Activated T-helper 2 cell treated with anti-CD3 and anti-CD28 coated beads, Interferon-gamma antibody, Interleukin-2, Interleukin-4, amounts not matched to agents 10 μg/mL and 5 μg/mL and 100 μg/mL, durations not matched to agents 14 hours and 24 hours and 36 hours (primary cell): ENCODE results near the gene SHC1. TPM values are rescaled to one million over a fixed set of nuclear protein-coding genes. Genes with fewer than 3 reads are reported as not detected.

ENCODE experiments used
- DNase-seq: peaks from one replicate; pipeline ENCODE4 v3.0.0; 2021; ENCODE audit warnings: low spot score
- H3K27ac Mint-ChIP-seq: one replicate; pipeline ENCODE4 v1.8.0; 2021; ENCODE audit warnings: mixed read lengths
- H3K27me3 Mint-ChIP-seq: one replicate; pipeline ENCODE4 v1.8.0; 2021; ENCODE audit warnings: low read depth, mixed read lengths
- H3K36me3 Mint-ChIP-seq: one replicate; pipeline ENCODE4 v1.8.0; 2021; ENCODE audit warnings: low read depth, mixed read lengths
- H3K4me1 Mint-ChIP-seq: one replicate; pipeline ENCODE4 v1.8.0; 2021; ENCODE audit warnings: low read depth, mixed read lengths
- H3K4me3 Mint-ChIP-seq: one replicate; pipeline ENCODE4 v1.8.0; 2021; ENCODE audit warnings: low read depth, mild to moderate bottlenecking, moderate library complexity, mixed read lengths
- H3K9me3 Mint-ChIP-seq: one replicate; pipeline ENCODE4 v1.8.0; 2021; ENCODE audit warnings: mixed read lengths
- intact Hi-C: fragments of 100-400 bp; cut with micrococcal nuclease; formaldehyde crosslinking; loops from one replicate; pipeline ENCODE4 v1.15.1; 2023
- total RNA-seq: library from RNA; stranded (reverse); gene quantifications from 2 replicates; pipeline ENCODE4 v1.2.3, GENCODE V29; 2022

The SHC1 gene
- total RNA-seq, 1 donor from 2014 or later, result 55.4 TPM

GRCh38 chr1:154972213-154972516 lies 1.6 kb upstream of the SHC1 start:
- H3K4me3 Mint-ChIP-seq, result no peak overlapping the region
- H3K9me3 Mint-ChIP-seq, result no peaks in the 10 kb centered on the region
- no peaks in the 10 kb centered on the region for H3K27me3 Mint-ChIP-seq
- H3K27ac Mint-ChIP-seq, result peak overlapping the region; percentile 75
- peaks cover 35% of the 10 kb centered on the region for H3K4me1 Mint-ChIP-seq
- intact Hi-C loops, result no loop called here
- peaks cover 35% of the 10 kb centered on the region for H3K36me3 Mint-ChIP-seq
- DNase-seq, result no peak

GRCh38 chr1:154971341-154971998 lies 923 bp upstream of the SHC1 start:
- Mint-ChIP-seq H3K27ac (peak overlapping the region; percentile 85), H3K4me3 (peak overlapping the region; percentile 10), H3K4me1 (peaks cover 31% of the 10 kb centered on the region), H3K9me3 (no peaks in the 10 kb centered on the region), H3K36me3 (peaks cover 42% of the 10 kb centered on the region), H3K27me3 (no peaks in the 10 kb centered on the region)
- intact Hi-C loops, result no loop called here
- no peak for DNase-seq

- intact Hi-C loops, result no loop called here
- Mint-ChIP-seq H3K4me1 (peaks cover 29% of the 10 kb centered on the region), H3K27ac (peak overlapping the region; percentile 67), H3K36me3 (peaks cover 52% of the 10 kb centered on the region), H3K9me3 (no peaks in the 10 kb centered on the region), H3K4me3 (no peak overlapping the region), H3K27me3 (no peaks in the 10 kb centered on the region)
- DNase-seq, result no peak
Observed at GRCh38 chr1:154969860-154970452, 591 bp downstream of the SHC1 start.

- Mint-ChIP-seq H3K36me3 (peaks cover 57% of the 10 kb centered on the region), H3K27me3 (no peaks in the 10 kb centered on the region), H3K27ac (peak overlapping the region; percentile 67), H3K9me3 (no peaks in the 10 kb centered on the region), H3K4me1 (peaks cover 29% of the 10 kb centered on the region), H3K4me3 (no peak overlapping the region)
- no peak for DNase-seq
- intact Hi-C loops, result no loop called here
Observed at GRCh38 chr1:154969246-154969645, 1.3 kb downstream of the SHC1 start.

GRCh38 chr1:154968731-154969130 lies 1.8 kb downstream of the SHC1 start:
- Mint-ChIP-seq H3K9me3 (no peaks in the 10 kb centered on the region), H3K4me1 (peaks cover 32% of the 10 kb centered on the region), H3K27me3 (no peaks in the 10 kb centered on the region), H3K27ac (no peak overlapping the region), H3K4me3 (no peak overlapping the region), H3K36me3 (peaks cover 62% of the 10 kb centered on the region)
- no peak for DNase-seq
- intact Hi-C loops, result no loop called here

GRCh38 chr1:154967331-154967950 lies 3.1 kb downstream of the SHC1 start:
- no peaks in the 10 kb centered on the region for H3K27me3 Mint-ChIP-seq
- H3K36me3 Mint-ChIP-seq, result peaks cover 70% of the 10 kb centered on the region
- peak overlapping the region; percentile 17 for H3K27ac Mint-ChIP-seq
- intact Hi-C loops, result no loop called here
- H3K4me3 Mint-ChIP-seq, result no peak overlapping the region
- no peak for DNase-seq
- no peaks in the 10 kb centered on the region for H3K9me3 Mint-ChIP-seq
- peaks cover 36% of the 10 kb centered on the region for H3K4me1 Mint-ChIP-seq

GRCh38 chr1:154966111-154966510 lies 4.4 kb downstream of the SHC1 start:
- H3K9me3 Mint-ChIP-seq, result no peaks in the 10 kb centered on the region
- H3K36me3 Mint-ChIP-seq, result peaks cover 71% of the 10 kb centered on the region
- H3K27me3 Mint-ChIP-seq, result no peaks in the 10 kb centered on the region
- intact Hi-C loops, result no loop called here
- no peak for DNase-seq
- no peak overlapping the region for H3K4me3 Mint-ChIP-seq
- peaks cover 28% of the 10 kb centered on the region for H3K4me1 Mint-ChIP-seq
- no peak overlapping the region for H3K27ac Mint-ChIP-seq

GRCh38 chr1:154964359-154964758 lies 6.2 kb downstream of the SHC1 start:
- H3K27ac Mint-ChIP-seq, result no peak overlapping the region
- no peaks in the 10 kb centered on the region for H3K9me3 Mint-ChIP-seq
- peaks cover 74% of the 10 kb centered on the region for H3K36me3 Mint-ChIP-seq
- peaks cover 27% of the 10 kb centered on the region for H3K4me1 Mint-ChIP-seq
- no peaks in the 10 kb centered on the region for H3K27me3 Mint-ChIP-seq
- no peak overlapping the region for H3K4me3 Mint-ChIP-seq
- DNase-seq, result no peak
- intact Hi-C loops, result loop anchor here (5.0 kb wide), 1 partner anchor 98 kb away; the partner anchor contains the start of gene EFNA4

GRCh38 chr1:154963643-154964042 lies 6.9 kb downstream of the SHC1 start:
- Mint-ChIP-seq H3K4me1 (peaks cover 22% of the 10 kb centered on the region), H3K27ac (peak overlapping the region; percentile 8), H3K27me3 (no peaks in the 10 kb centered on the region), H3K4me3 (no peak overlapping the region), H3K36me3 (peaks cover 72% of the 10 kb centered on the region), H3K9me3 (no peaks in the 10 kb centered on the region)
- intact Hi-C loops, result loop anchor here (5.0 kb wide), 1 partner anchor 99 kb away; the partner anchor contains the start of gene EFNA4
- no peak for DNase-seq

- Mint-ChIP-seq H3K27me3 (no peaks in the 10 kb centered on the region), H3K36me3 (peaks cover 72% of the 10 kb centered on the region), H3K9me3 (no peaks in the 10 kb centered on the region), H3K27ac (no peak overlapping the region), H3K4me3 (peak overlapping the region; percentile 86), H3K4me1 (peaks cover 20% of the 10 kb centered on the region)
- intact Hi-C loops, result loop anchor here (5.0 kb wide), 1 partner anchor 99 kb away; the partner anchor contains the start of gene EFNA4
- no peak for DNase-seq
Observed at GRCh38 chr1:154962795-154963330, 7.7 kb downstream of the SHC1 start.

- intact Hi-C loops, result loop anchor here (5.0 kb wide), 1 partner anchor 100 kb away; the partner anchor contains the start of gene EFNA4
- Mint-ChIP-seq H3K27me3 (no peaks in the 10 kb centered on the region), H3K4me3 (peak overlapping the region; percentile 86), H3K36me3 (peaks cover 68% of the 10 kb centered on the region), H3K9me3 (no peaks in the 10 kb centered on the region), H3K27ac (peak overlapping the region; percentile 78), H3K4me1 (peaks cover 20% of the 10 kb centered on the region)
- DNase-seq, result no peak
Observed at GRCh38 chr1:154962156-154962749, 8.3 kb downstream of the SHC1 start.

- H3K36me3 Mint-ChIP-seq, result peaks cover 60% of the 10 kb centered on the region
- H3K4me1 Mint-ChIP-seq, result peaks cover 24% of the 10 kb centered on the region
- peak; percentile 82 for DNase-seq
- H3K9me3 Mint-ChIP-seq, result no peaks in the 10 kb centered on the region
- intact Hi-C loops, result loop anchor here (1.0 to 5.0 kb wide), 2 partner anchors 13 to 101 kb away; partner anchors contain the start of genes CKS1B and EFNA4
- peak within 1 kb of the TSS; percentile 94 for H3K4me3 Mint-ChIP-seq
- H3K27ac Mint-ChIP-seq, result peak within 1 kb of the TSS; percentile 84
- no peaks in the 10 kb centered on the region for H3K27me3 Mint-ChIP-seq
Observed at GRCh38 chr1:154961207-154962155, 9.1 kb downstream of the SHC1 start, which contains the start of gene PYGO2. Gene PYGO2, minus strand, starts transcription at chr1:154961782. Its CDS starts 206 bp downstream, at chr1:154961576.
